Large intestine (tissue), 3 donors: ENCODE results near the gene LRP10. TPM values are rescaled to one million over a fixed set of nuclear protein-coding genes. Genes with fewer than 3 reads are reported as not detected.

Source experiments
- DNase-seq, 2 donors: peaks; one replicate each; pipeline versions ENCODE4 v3.0.0 to v3.0.0-alpha.2; 2013
- H3K27ac ChIP-seq: one replicate; pipeline ENCODE4 v1.5.1; 2013; ENCODE audit warnings: low read length
- H3K27me3 ChIP-seq: 2 replicates; pipeline ENCODE4 v1.6.1; 2013; ENCODE audit warnings: low read length; ENCODE audit not compliant: control insufficient read depth, insufficient read depth
- H3K36me3 ChIP-seq: 2 replicates; pipeline ENCODE4 v1.6.1; 2013; ENCODE audit warnings: low read length; ENCODE audit not compliant: control insufficient read depth, insufficient read depth
- H3K4me1 ChIP-seq: one replicate; pipeline ENCODE4 v1.6.1; 2013; ENCODE audit warnings: low read length; ENCODE audit not compliant: control insufficient read depth, insufficient read depth
- H3K4me3 ChIP-seq: one replicate; pipeline ENCODE4 v1.5.1; 2013; ENCODE audit warnings: low read length
- H3K9me3 ChIP-seq: one replicate; pipeline ENCODE4 v1.6.1; 2013; ENCODE audit warnings: mild to moderate bottlenecking, low read depth, low read length, moderate library complexity; ENCODE audit not compliant: control insufficient read depth
- WGBS: methylation state at CpG from one replicate; pipeline ENCODE4 v1.1.5; 2013; ENCODE audit warnings: low lambda C conversion rate; ENCODE audit not compliant: insufficient coverage; 5-methylcytosine and 5-hydroxymethylcytosine counted together
- polyA plus RNA-seq: library from polyadenylated mRNA; unstranded; fragments of 120-200 nt; gene quantifications from one replicate; pipeline ENCODE4 v1.2.1, GENCODE V29; 2013

LRP10 gene
- polyA plus RNA-seq, 1 donor = 92.8 TPM

DNA sequence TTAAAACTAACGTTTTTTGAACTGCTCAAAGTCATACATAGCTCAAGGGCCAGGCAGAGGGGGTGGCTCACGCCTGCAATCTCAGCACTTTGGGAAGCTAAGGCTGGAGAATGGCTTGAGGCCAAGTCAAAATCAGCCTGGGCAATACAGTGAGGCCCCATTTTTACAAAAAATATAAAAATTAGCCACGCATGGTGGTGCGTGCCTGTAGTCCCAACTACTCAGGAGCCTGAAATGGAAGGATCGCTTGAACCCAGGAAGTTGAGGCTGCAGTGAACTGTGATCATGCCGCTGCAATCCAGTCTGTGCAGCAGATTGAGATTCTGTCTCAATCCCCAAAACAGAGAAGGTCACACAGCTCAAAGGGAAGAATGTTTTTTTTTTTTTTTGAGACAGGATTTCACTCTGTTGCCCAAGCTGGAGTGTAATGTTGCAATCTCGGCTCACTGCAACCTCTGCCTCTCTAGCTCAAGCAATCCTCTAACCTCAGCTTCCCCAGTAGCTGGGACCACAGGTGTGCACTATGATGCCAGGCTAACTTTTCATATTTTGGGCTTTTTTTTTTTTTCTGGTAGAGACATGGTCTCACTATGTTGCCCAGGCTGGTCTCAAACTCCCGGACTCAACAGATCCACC is 44.5 kb downstream of the LRP10 start:
- peaks cover 10% of the 10 kb centered on the region for H3K4me1 ChIP-seq
- no peaks in the 10 kb centered on the region for H3K9me3 ChIP-seq
- no peak overlapping the region for H3K27ac ChIP-seq
- DNase-seq = no peak
- no peaks in the 10 kb centered on the region for H3K27me3 ChIP-seq
- H3K4me3 ChIP-seq = no peak overlapping the region
- H3K36me3 ChIP-seq = peaks cover 27% of the 10 kb centered on the region
- WGBS = no CpG with 5 or more reads among the region's 8 CpGs

DNA sequence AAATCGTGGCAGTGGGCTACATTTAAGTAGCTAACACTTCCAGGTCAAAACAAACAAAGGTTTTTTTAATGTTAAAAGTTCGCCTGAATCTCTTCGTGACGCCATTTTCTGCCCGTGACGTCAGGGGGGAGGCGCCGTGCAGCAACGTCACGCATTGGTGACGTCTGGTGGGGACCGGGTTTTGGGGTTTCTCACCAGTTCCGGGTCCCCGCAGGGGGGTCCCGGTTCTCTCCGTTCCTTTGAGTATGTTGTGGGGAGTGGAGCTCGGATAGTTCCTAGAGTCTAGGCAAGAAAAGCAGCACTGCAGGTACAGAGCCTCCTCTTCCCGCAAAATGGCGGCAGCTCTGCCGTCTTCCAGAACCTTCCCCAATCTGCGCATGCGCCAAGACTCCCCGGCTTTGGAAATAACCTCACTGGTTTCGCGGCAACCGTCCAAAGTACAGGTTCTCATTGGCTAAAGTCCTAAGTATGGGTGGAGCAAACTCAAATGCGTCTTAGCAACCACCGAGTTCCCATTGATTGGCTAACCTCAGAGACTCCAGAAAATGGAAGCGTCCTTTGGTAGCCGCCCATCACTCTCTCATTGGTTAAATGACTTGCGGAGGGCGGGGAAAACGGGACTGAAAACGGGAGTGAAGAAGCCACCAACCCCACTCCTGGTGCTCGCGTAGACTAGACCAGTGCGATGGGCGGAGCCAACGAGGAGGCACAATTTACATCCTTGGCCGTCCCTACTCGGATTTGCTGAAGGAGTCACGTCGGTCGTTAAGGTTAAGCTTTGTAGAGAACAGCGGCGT is 47.5 kb downstream of the LRP10 start, which contains the start of gene RBM23:
Gene RBM23 (minus strand): TSS at position 346 of the 797 bp plus-strand sequence.
- H3K36me3 ChIP-seq = peaks cover 40% of the 10 kb centered on the region
- H3K4me1 ChIP-seq = peaks cover 20% of the 10 kb centered on the region
- no CpG with 5 or more reads among the region's 46 CpGs for WGBS
- H3K9me3 ChIP-seq = no peaks in the 10 kb centered on the region
- no peaks in the 10 kb centered on the region for H3K27me3 ChIP-seq
- H3K27ac ChIP-seq = peak within 1 kb of the TSS; percentile 89
- peak within 1 kb of the TSS; percentile 68 for H3K4me3 ChIP-seq
- peak; percentile 100 for DNase-seq

DNA sequence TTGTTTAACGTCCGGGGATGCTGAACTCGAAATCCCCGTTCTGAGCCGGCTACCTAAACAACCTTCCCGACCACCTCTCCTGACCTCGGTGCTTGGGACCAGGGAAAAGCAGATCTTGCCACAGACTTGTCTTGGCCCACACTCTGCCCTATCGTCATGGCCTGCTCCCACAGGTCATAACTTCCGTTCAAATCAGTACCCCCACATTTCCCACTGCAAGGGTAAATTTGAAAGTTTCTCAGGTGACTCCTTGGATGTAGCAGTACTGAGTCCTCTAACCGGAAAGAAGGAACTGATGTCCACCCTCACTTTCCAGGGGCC is 48.0 kb downstream of the LRP10 start:
- Histone ChIP-seq H3K36me3 (peaks cover 45% of the 10 kb centered on the region), H3K9me3 (no peaks in the 10 kb centered on the region), H3K27me3 (no peaks in the 10 kb centered on the region), H3K27ac (peak overlapping the region; percentile 84), H3K4me3 (peak overlapping the region; percentile 43), H3K4me1 (peaks cover 20% of the 10 kb centered on the region)
- WGBS = no CpG with 5 or more reads among the region's 10 CpGs
- DNase-seq = no peak

DNA sequence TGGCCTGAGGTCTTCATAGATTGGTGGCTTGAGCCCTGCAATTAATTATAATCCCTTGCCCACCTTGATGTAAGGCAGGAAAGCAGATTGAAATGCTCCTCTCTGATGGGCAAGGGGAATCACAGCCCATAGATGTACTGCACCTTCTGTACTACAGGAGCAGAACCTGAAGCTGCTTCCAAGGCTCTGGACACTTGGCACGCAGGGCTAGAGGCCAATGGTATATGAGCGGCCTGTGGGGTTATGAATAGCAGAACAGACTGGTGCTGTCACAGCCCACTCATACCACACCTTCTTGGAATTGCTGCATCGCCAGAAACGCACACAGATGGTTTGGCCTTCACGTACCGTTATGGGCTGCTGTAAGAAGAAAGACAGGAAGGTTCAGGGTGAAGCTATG is 49.2 kb downstream of the LRP10 start:
- Histone ChIP-seq H3K27ac (no peak overlapping the region), H3K27me3 (no peaks in the 10 kb centered on the region), H3K4me1 (peaks cover 20% of the 10 kb centered on the region), H3K4me3 (no peak overlapping the region), H3K9me3 (no peaks in the 10 kb centered on the region), H3K36me3 (peaks cover 52% of the 10 kb centered on the region)
- WGBS = 100% methylated on average over 1 of the region's 6 CpGs
- no peak for DNase-seq

DNA sequence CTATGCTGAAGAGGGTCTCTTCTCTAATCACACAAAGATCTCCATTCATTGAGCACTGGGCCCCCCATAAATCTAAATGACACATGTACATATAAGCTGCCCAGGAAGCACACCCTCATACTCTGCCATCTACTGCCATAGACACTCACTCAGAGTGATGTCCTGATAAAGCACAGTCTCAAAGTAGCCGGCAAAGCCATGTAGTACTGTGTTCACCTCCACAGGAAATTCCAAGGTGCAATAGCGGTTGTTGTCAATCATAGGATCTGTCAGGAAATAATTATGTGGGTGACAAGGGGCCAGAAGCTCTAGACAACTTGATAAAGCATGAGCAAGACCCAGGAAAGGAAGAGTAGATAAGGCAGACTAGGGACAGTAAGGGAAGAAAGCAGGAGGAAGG is 50.8 kb downstream of the LRP10 start:
- no peak overlapping the region for H3K4me3 ChIP-seq
- peaks cover 26% of the 10 kb centered on the region for H3K4me1 ChIP-seq
- WGBS = no CpG with 5 or more reads among the region's 2 CpGs
- peaks cover 57% of the 10 kb centered on the region for H3K36me3 ChIP-seq
- H3K27ac ChIP-seq = peak overlapping the region; percentile 65
- DNase-seq = no peak
- H3K27me3 ChIP-seq = no peaks in the 10 kb centered on the region
- no peaks in the 10 kb centered on the region for H3K9me3 ChIP-seq

DNA sequence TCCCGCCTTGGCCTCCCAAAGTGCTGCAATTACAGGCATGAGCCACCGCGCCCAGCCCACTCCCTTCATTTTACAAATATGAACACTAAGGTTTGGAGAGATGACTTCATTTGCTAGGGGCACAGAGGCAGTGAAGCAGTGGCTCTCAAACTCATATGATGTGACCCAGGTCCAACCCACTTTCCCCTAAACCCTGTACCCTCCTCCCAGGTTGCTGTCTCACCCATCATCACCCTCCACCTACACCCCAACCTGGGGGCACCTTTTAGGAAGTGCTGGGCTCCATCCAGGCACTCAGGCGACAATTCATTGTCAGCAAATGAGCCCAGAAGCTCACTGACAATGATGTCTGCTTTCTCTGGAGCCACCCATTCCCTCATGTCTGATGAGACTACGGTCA is 52.2 kb downstream of the LRP10 start:
- H3K4me3 ChIP-seq = no peak overlapping the region
- peaks cover 20% of the 10 kb centered on the region for H3K4me1 ChIP-seq
- H3K27me3 ChIP-seq = no peaks in the 10 kb centered on the region
- no peaks in the 10 kb centered on the region for H3K9me3 ChIP-seq
- no peak overlapping the region for H3K27ac ChIP-seq
- WGBS = 100% methylated on average over 1 of the region's 5 CpGs
- peaks cover 57% of the 10 kb centered on the region for H3K36me3 ChIP-seq
- DNase-seq = no peak

DNA sequence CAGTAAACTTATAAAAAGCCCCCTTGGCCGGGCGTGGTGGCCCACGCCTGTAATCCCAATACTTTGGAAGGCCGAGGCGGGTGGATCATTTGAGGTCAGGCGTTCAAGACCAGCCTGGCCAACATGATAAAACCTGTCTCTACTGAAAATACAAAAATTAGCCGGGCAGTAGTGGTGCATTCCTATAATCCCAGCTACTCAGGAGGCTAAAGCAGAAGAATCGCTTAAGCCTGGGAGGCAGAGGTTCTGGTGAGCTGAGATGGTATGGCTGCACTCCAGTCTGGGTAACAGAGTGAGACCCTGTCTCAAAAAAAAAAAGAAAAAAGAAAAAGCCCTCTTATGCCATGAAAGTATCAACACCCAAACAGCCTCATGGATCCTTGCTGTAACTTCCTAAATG is 54.0 kb downstream of the LRP10 start:
- Histone ChIP-seq H3K4me1 (peaks cover 16% of the 10 kb centered on the region), H3K9me3 (no peaks in the 10 kb centered on the region), H3K4me3 (no peak overlapping the region), H3K27me3 (no peaks in the 10 kb centered on the region), H3K27ac (no peak overlapping the region), H3K36me3 (peaks cover 52% of the 10 kb centered on the region)
- no CpG with 5 or more reads among the region's 8 CpGs for WGBS
- no peak for DNase-seq

DNA sequence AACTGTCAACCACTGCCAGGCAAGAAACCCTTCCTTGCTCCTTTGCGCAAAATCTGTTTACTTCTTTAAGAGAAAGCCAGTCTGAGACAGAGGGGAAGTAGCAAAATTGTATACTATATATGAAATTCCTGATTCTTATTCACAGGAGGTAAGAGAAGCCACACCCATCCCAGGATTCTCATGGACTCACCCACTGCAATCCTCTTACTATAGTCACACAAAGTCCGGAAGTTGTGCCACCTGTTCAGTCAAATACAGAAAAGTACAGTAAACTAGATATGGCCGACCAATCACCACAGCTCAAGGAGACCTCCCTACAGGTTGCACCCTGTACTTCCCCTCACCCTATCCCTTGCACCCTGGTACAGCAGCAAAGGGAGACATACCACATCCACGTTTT is 54.8 kb downstream of the LRP10 start:
- DNase-seq = peak in 1 of 2 donors; percentile 72
- Histone ChIP-seq H3K36me3 (peaks cover 44% of the 10 kb centered on the region), H3K4me1 (peaks cover 16% of the 10 kb centered on the region), H3K4me3 (no peak overlapping the region), H3K9me3 (no peaks in the 10 kb centered on the region), H3K27me3 (no peaks in the 10 kb centered on the region), H3K27ac (peak overlapping the region; percentile 37)
- WGBS = 50% methylated on average over 1 of the region's 4 CpGs

DNA sequence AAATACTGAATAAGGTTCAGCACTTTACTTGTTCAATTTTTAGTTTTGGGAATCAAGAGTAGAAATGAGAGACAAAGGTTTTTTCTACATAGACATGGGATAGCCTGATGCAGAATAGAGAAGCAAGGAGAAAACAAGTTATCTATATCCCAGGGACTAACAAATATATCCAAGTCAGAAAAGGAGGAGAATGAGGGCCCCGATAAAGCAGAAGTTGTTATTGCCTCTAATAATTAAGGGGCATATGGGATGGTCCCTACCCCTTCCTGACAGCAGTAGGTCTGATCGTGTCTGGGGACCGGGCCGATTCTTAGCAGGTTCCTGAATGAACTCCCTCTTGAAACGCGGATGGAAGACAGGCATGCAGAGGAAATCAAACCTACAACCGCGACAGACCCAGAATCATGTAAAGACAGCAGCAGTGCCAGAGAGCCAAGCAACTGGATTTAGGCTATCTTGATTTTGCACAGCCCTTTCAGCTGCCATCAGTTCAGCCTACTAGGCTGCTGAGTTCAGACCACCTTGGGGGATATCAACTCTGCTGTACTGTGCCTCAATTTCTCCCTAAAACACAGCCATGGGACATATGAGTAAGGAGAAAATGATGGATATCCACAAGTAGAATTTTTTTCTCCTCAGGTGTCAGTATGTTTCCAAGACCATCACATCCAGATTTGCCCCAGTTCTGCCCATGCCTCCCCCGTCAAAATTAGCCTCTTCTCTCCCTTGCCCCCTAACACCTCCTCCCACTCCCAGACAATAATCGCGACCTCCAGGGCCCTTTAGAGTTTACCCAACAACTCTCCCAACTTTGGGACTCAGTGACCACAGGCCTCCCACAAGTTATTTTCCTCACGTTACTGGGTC is 56.9 kb downstream of the LRP10 start:
- no CpG with 5 or more reads among the region's 12 CpGs for WGBS
- Histone ChIP-seq H3K4me3 (peak overlapping the region; percentile 89), H3K4me1 (peaks cover 6% of the 10 kb centered on the region), H3K27ac (peak overlapping the region; percentile 86), H3K27me3 (no peaks in the 10 kb centered on the region), H3K36me3 (peaks cover 30% of the 10 kb centered on the region), H3K9me3 (no peaks in the 10 kb centered on the region)
- peak in 1 of 2 donors; percentile 21 for DNase-seq
